GM12872 (cell line): ENCODE measurements around the gene MOB3C.

Source experiments
- CTCF ChIP-seq: IDR thresholded peaks from 3 replicates; pipeline ENCODE4 v1.5.1; 2011; ENCODE audit warnings: low read depth, mild to moderate bottlenecking, low read length, moderate library complexity; ENCODE audit not compliant: insufficient read depth

MOB3C gene

DNA sequence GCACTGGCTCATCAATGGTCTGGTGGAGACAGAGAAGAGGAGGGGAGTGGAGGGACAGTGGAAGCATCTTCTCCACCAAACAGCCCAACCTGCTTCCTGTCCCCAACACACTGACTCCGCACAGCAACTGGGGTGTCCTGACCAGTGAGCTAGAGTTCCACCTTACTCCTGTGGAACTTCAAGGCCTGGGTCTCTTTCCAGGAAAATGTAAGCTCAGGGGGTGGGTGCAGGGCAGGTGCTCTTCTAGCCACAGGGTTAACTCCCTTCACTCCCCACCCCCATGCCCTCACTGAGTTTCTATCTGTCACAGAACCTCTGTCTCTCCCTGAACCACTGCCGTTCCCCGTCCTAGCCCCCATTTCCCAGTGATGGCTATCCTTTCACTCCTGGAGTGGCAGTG lies 876 bp downstream of the MOB3C start:
- no peak for TF ChIP-seq CTCF

GRCh38 chr1:46615088-46615487 lies 1.5 kb downstream of the MOB3C start:
- no peak for TF ChIP-seq CTCF

DNA sequence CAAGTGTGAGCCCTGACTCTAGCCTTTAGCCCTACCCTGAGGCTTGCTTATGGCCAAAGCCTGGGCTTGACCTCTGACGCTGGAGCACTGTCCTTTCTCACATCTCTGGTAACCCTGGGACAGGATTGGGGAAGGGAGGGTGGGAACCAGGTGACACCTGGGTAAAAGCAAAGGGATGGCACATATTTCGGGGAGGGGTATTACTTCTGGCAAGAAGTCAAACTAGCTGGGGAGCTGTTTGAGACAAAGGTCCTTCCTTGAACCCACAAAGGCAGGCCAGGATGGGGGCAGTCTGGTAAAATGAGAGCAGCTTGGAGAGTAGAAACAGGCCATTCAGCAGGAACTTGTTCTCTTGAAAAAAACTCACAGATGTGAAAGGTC lies 2.0 kb downstream of the MOB3C start:
- TF ChIP-seq CTCF: no peak

GRCh38 chr1:46613661-46614603 lies 2.7 kb downstream of the MOB3C start:
- TF ChIP-seq CTCF: no peak

- TF ChIP-seq CTCF: no peak
Measured at GRCh38 chr1:46612937-46613660, 3.5 kb downstream of the MOB3C start.

DNA sequence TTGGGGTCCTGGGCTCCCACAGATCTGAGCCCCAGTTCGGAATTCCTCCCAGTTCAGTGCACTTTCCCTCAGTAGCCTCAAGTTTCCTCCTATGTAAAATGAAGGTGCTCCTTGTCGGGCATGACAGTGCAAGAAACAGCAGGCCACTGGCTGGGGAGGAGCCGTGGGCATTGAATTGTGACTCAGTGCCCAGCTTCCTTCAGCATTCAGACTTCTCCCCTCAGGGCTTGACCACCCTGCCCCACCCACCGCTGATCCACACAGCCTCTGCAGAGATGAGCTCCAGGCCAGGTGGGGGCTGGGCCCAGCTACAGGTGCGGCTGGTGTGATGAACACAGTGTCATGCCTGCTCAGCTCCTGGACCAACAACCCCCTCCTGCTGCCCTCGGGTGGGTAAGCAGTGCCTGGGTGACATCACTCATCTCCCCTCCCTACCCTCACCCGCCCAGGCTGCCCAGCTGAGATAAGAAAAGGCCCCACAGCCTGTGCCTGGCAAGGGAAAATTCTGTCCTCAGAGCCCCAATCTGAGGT lies 4.9 kb downstream of the MOB3C start:
- TF ChIP-seq CTCF: no peak
